Smooth muscle cell of the brain vasculature (primary cell): Measurements from ENCODE around the gene SBSN.
A peak's percentile ranks its signal among the peaks of the same experiment; 100 is the strongest.

Experiments used
- DNase-seq: peaks from one replicate; pipeline ENCODE4 v3.0.0-alpha.2; 2012; ENCODE audit warnings: low read depth, low spot score

The SBSN gene

DNA sequence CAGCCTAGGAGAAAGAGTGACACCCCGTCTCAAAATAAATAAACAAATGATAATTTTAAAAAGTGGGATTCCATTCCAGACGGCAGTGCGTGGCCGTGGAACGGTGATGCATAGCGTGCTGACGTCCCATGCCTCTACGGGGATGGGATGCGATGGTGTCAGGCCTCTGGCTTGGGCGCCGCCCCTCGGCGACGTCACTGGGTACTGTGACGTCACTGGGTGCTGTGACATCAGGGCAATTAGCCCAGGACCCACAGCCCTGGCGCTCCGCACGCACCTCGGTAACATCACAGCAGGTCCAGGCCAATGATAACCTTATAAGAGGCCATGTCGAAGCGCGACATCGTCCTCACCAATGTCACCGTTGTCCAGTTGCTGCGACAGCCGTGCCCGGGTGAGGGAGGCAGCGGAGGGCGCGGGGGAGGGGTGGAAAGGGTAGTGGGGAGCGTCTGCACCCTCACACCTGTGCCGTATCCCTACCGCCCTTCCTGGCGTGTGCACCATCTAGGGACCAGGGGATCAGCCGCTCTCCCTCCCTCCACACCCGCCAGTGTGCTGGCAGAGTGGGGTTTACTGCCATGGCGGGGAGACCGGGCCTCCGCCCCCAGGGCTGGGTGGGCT, 5.2 kb upstream of the SBSN start, which contains the start of gene GAPDHS:
TSS of gene GAPDHS (plus strand) at position 256 of the 621 bp plus-strand sequence. CDS start at position 328, 72 bp downstream.
- no peak for DNase-seq

DNA sequence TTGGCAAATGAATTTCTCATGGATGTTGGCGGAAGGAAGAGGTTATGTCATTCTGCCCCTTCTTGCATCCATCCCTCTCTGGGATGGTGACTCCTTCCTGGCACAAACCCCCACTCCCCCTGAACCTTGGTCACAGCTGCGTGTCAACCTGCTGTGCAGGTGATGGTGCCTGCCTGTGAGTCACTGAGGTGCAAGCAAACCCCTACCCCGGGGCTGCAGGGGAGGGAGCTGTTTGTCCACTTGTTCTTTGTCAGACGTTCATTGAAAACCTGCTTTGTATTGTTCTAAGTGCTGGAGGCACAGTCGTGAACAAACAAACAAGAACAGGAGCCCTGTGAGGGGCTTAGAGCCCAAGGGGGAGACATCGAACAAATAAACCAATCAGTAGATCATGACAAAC, 3.2 kb upstream of the SBSN start:
- no peak for DNase-seq

DNA sequence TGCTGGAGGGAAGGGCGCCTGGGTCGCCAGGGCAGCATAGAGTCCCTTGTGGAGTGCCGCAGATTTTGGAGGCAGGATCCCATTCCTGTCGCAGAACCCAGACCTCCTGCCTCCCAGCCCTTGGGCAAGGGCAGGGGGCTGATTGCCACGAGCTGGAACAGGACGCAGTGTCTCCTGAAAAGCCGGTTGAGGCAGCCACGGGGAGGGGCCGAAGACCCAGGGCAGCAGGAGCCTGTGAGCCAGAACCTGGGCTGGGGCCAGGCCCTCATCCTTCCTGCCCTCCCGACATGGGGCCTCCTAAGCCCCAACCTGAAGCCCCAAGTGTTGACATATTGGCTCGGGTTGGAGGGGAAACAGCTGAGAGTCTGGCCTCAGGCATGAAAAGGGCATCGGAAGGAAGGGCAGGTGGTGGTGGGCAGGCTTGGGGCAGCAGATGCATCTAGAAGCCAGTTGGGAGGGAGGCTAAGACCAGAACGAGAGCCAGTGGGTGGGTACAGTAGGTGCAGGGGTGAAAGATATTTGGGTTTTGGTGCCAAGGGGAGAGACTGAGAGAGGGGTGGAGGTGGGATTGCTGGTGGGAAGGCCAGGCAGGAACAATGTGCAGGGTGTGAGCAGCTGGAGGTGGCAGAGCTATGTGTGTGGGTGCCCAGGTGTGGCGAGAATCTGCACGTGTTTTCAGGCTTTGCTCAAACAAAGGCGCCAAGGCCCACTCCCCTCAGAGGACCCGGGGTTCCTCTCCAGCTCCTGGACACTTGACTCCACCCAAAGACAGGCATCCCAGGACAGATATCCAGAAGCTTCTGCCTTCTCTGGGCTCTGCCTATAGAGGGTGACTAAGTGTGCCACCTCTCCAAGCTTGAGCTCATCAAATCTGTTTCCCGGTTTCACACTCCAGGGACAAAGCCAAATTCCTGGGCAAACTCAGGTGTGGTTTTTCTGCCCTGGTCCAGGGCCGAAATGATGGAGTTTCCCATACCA, 1.4 kb upstream of the SBSN start:
- no peak for DNase-seq

DNA sequence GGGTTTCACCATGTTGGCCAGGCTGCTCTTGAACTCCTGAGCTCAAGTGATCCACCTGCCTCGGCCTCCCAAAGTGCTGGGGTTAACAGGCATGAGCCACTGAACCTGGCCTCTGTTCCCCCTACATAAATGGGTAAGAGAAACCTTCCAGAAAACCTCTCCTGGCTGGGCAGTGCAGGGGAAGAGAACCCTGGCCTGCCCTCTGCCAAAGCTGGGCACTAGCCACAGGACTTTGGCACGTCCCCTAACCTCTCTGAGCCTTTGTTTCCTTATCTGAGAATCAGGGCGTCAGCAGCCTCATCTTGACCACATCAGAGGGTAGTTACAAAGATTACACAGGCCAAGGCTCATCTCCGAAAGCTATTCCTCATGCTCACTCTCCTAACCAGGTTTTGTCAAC, 2.2 kb downstream of the SBSN start:
- DNase-seq: no peak

DNA sequence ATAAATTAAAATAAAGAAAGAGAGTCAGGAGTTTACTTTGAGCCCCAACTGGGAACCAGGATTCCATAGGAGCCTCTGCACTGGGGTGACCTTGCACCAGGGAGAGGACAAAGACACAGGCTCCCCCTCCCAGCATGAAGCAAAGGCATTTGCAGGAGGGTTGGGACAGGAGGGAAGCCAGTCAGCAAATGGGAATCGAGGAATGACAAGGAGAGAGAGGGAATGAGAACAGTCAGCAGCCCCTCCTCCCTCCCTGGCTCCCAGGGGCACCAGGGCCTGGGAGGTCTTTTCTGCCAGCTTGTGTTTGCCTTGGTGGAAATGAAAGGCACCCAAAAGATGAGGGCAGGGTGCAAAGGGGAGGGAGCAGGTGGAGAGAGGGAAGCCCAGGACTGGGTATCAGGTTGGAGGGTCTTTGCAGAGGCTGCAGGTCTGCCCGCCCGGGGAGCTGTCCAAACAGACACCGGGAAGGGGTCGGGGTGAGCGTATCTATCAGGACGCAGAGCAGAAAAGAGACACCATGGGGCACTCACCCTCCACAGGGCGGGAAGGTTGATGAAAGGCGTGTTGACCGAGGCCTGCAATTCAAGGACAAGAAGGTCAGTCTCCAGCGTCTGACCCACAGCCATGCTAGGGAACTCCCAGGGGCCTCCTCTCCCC, 3.8 kb downstream of the SBSN start:
- DNase-seq: no peak

GRCh38 chr19:35522745-35523327, 5.3 kb downstream of the SBSN start:
- DNase-seq: no peak

- DNase-seq: no peak
These were observed 6.9 kb downstream of the SBSN start for GRCh38 chr19:35521124-35521743.

GRCh38 chr19:35519291-35519690, 8.8 kb downstream of the SBSN start:
- no peak for DNase-seq

DNA sequence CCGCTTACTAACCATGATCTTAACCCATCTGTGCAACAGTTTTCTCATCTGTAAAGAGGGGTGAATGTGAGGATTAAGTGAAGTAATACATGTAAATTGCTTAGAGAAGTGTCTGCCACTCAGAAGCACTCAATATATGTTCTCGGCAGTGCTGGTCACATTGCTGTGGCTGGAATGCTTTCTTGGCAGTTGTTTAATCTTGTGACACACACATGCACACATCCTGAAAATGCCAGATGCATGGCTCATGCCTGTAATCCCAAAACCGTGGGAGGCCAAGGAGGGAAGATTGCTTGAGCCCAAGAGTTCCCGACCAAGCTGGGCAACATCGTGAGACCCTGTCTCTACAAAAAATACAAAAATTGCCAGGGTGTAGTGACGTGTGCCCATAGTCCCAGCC, 9.8 kb downstream of the SBSN start:
- DNase-seq: peak; percentile 15

- no peak for DNase-seq
These were observed 10.8 kb downstream of the SBSN start for GRCh38 chr19:35517342-35517741.

- DNase-seq: no peak
These were observed 11.8 kb downstream of the SBSN start for GRCh38 chr19:35516310-35516709.

DNA sequence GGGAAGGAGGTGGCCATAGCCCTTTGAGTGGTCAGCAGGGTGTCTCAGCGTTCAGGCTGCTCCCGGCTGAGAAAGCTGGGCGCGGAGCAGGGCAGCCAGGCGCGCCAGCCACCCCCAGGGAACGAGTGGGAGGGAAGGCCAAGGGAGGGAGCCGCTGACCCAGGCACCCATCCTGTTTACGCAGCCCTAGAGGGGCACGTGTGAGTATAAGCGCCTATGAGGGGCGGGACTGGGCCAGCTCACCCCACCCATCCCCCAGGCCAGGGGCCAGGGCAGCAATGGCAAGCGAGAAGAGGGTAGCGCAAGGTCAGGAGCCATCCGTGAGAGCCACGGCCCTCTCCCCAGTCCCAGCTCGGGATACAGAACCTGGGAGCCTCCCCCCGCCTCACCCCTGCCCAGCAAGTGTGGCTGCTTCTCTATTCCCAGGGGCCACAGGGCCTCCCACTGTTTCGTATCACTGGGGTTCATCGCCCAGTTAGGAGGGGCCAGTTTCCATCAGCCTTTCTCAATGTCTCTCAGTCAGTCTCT, 13.8 kb downstream of the SBSN start:
- no peak for DNase-seq

DNA sequence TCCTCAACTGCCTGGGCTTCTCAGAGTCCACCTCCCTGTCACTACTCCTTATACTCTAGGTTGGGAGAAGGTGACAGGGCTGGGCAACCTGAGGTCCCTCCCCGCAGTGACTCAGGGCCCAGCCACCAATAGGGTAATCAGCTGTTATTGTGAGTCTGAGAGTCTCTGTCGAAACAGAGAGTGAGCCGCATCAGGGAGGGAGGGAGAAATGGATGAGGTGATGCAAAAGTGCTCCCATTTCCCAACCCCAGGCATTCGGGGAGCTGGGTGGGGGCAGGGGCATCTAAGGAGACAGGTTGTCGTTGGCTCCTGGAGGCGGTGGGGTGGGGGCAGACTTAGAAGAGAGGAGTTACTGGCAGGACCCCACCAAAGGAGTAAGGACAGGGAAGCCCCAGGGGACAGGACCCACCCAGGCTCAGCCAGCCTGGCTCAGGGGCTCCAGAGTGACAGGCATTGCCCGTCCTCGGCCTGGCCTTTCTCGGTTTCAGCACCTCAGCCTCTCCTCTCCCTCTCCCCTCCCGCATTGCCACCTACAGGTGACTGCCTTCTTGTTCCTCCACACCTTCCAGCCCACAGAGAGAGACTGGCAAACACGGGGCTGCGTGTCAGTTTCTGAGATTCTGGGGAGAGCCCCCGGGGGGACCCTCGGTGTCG, 14.4 kb downstream of the SBSN start, which contains the start of gene DMKN:
TSS of gene DMKN (minus strand) at position 22 of the 654 bp plus-strand sequence. CDS start 174 bp downstream, outside the sequence.
- no peak for DNase-seq

- DNase-seq: no peak
These were observed 15.1 kb downstream of the SBSN start for GRCh38 chr19:35512831-35513627.

GRCh38 chr19:35511337-35511736, 16.8 kb downstream of the SBSN start:
- DNase-seq: no peak

GRCh38 chr19:35510626-35510964, 17.5 kb downstream of the SBSN start:
- DNase-seq: no peak

GRCh38 chr19:35509861-35510625, 18.1 kb downstream of the SBSN start:
- no peak for DNase-seq

GRCh38 chr19:35509018-35509652, 19.0 kb downstream of the SBSN start:
- DNase-seq: no peak

DNA sequence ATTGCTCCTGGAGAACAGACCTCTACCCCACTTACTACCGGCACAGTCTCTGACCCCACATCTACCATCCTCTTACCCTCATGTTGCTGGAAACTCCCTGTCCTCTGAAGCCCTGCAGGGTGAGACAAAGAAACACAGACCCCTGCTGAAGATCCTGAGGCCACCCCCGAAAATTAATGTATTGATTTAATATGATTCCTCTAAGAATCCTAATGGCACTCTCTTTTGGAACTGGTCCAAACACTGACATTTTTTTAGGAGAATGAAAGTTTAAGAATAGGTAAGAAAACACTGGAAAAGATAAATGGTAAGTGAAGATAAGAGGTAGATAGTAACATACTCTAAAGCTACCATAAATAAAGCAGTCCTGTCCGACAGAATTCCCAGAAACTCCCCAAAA, 20.0 kb downstream of the SBSN start:
- DNase-seq: no peak
